HG02981 (cell line): Measurements from ENCODE around the gene SPATA31C2.
"Not testable (repeated sequence)": the region's sequence is repeated elsewhere in the genome, so short reads cannot be mapped to it uniquely, and the experiment has no call there.

Experiments used
- ATAC-seq: cut with Tn5 transposase; IDR thresholded peaks from one replicate; pipeline ENCODE4 v1.9.1; 2021; ENCODE audit warnings: mild to moderate bottlenecking, moderate library complexity; ENCODE audit not compliant: unreplicated experiment

The SPATA31C2 gene

DNA sequence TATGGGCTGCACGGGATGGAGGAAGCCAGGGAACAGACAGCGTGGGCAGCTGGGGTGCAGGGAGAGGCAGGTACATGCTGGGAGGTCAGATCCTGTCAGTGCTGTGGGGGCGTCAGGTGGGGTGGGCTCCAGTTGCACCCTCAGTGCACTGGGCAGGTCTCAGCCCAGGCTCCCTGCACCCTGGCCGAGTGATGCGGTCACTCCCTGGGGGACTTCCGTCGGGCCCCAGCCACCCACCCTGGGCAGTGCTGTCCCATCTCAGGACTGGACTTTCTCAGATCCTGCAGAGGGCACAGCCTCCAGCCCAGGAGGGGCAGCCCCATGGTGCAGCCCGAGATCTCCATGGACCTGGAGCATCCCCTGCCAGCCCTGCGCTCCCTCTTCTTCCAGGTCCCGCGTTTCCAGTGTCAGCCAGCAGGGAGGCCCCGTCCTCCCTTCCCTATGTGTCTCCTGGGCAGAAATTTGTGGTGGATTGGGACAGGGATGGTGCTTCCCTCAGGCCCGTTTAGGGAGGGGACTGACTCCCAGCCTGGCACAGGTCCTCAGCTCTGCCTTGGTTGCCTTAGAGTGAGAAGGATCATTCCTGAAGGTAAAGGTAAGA, 10.5 kb downstream of the SPATA31C2 start:
- not testable (repeated sequence) for ATAC-seq

DNA sequence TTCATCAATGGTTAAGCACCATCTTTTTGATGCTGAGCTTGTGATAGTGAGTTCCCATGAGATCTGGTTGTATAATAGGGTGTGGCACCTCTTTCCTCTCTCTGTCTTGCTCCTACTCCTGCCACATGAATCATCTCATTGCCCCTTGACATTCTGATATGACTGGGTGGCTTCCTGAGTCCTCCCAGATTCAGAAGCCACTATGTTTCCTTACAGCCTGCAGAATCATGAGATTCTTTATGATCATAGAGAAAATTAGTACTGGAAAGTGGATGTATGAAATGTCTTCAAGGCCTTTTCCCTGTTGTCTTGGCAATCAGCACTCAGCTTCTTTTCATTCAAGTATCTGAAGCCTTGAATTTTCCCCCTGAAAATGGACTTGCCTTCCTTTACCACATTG, 14.9 kb downstream of the SPATA31C2 start:
- not testable (repeated sequence) for ATAC-seq

DNA sequence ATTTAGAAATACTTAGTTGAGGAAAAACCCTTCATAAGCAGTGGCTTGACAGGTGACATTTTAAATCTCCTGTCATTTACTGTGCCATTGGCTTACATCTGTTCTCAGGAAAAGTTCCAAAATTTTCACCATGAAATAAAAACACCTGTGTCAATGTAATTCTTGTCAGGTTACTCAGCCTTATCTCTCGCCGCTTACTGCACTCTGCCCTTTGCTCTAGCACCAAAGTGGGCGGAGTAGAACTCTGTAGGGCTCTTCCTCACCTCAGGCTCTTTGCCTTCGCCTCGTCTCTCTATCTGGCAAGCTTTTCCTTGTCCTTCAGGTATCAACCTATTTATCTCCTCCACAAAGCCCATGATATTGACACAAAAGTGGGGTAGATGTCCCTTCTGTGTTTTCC, 20.2 kb downstream of the SPATA31C2 start:
- not testable (repeated sequence) for ATAC-seq

DNA sequence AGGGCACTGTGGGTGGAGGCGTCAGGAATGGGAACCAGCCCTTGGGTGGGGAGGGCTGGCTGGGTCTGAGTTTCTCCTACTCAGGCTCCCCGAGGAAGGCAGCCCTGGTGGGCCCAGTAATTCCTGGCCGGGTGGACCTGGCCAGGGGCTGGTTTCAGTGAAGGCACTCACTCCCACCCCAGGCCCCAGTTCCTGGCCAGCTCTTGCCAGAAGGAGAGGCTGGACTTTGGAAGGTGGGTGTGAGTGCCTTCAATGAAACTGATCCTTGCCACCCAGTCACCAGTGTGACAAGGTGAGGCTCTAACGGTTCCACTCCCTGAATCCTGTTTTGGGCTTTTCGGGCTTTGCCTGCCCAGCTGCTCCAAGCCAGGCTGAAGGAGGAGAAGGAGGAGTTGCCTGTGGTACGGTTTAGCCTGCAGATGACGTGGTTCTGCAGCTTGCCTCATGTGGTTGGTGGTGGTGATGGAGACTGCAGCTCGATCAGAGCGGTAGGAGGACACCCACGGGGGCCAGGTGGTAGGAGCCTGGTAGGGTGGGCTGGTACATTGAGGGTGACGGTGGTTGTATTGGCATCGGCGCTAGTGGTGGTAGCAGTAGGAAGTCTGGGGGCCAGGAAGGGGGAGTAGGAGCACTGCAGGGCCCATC, 23.2 kb downstream of the SPATA31C2 start:
- ATAC-seq, result not testable (repeated sequence)

DNA sequence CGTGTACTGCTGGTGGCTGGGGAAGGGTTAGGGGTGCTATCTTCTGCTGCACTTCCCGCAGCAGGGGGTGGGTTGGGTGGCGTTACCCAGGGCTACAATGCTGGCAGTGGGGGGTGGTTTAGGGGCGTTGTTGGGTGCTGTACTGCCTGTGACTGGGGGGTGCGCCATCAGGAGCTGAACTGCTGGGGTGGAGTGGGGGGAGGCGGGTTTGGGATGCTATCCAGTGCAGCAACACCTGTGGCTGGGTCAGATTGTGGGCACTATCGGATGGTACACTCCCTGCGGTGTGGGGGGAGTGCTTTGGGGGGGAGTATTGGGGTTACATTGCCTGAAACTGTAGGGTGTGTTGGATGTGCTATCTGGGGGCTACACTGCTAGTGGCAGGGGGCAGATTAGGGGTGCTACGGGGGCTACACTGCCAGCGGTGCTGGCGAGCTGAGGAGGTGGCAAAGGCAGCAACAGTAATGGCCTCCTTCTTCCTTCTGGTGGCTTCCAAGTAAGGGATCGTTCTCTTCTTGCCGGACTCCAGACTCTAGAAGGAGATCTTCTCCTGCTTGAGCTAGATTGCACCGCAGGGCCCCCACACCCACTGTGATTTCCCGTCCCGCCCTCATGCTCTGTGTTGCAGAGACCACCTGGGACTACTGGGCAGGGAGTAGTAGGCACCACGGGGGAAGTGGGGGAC, 23.9 kb downstream of the SPATA31C2 start:
- not testable (repeated sequence) for ATAC-seq

DNA sequence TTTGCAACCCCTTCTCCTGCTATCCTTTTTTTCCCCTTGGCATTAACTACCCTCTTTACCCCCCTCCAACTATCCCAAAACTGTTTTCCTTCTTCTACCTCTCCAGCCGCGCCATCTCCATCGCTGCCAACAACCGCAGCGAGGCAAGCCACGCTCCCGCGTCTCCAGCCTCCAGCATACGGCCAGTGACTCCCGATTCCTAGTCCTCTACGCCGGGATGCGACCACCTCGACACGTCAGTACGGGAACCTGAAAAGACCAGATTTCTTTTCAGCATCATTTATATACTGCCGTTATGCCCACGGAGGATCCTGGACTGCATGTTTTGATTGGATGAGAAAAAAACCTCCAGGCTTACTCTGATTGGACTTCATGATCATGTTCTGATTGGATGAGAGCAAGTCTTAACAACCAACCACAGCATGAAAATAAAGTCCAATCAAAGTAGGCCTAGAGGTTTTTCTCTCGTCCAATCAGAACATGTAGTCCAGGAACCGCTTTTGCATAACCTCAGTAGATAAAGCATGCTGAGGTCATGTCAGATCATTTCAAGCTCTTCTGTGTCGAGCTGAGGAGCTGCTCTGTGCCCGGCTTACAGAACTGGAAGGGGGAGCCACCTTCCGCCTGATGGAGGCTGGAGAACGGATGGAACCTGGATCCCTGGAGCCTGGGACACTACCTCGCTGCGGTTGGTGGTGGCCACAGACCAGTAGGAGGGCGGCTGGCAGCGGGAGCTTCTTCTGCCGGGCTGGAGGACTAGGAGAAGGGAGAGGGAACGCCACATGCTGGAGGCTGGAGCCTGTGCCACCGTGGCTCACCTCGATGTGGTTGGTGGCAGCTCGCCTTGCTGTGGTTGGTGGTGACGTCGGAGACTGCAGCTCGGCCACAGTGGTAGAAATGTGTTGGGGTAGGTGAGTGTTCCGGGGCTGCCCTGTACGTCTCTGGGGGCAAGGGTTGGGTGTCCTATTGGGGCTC, 24.8 kb downstream of the SPATA31C2 start:
- not testable (repeated sequence) for ATAC-seq

DNA sequence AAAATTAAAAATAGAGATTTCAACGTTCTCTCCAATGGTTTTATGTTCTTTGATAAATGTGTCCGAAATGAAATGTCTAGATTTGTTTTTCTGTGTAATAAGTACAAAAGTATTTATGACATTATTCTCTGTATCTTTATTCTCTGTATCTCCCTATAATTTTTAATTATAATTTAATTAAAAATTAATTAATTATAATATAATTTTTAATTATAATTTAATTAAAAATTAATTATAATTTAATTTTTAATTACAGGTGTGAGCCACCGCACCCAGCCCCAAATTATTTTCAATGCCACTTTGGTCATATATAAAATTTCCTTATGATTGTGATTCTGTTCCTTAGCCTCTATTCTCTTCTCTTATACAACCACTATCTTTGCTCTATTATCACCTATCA, 28.2 kb downstream of the SPATA31C2 start:
- ATAC-seq, result no peak

DNA sequence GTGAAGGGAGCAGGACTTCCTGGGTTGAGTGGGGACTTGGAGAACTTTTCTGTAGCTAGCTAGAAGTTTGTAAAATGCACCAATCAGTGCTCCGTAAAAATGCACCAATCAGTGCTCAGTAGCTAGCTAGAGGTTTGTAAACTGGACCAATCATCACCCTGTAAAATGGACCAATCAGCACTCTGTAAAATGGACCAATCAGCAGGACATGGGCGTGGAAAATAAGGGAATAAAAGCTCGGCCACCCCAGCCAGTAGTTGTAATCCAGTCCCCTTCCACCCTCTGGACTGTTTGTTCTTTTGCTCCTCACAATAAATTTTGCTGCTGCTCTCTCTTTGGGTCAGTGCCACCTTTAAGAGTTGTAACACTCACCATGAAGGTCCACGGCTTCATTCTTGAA, 29.5 kb downstream of the SPATA31C2 start:
- no peak for ATAC-seq

DNA sequence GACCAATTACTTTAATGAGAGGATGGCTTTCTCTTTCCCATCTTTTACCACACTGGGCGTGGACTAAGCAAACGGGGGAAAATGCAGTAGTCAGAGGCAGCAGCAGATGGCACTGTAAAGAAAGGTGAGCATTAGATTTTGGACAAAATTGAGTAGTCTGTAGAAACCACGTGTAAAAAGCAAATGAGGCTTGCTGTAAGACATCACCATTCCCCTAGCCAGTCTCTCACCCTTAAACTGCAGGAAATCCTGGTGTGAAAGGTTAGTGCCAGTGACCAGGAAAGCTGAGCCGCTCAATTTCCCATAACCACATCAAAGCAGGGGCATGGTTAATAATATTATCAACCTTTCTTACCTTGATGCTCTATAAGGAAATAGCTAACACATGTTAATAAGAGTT, 31.8 kb downstream of the SPATA31C2 start:
- ATAC-seq, result no peak

DNA sequence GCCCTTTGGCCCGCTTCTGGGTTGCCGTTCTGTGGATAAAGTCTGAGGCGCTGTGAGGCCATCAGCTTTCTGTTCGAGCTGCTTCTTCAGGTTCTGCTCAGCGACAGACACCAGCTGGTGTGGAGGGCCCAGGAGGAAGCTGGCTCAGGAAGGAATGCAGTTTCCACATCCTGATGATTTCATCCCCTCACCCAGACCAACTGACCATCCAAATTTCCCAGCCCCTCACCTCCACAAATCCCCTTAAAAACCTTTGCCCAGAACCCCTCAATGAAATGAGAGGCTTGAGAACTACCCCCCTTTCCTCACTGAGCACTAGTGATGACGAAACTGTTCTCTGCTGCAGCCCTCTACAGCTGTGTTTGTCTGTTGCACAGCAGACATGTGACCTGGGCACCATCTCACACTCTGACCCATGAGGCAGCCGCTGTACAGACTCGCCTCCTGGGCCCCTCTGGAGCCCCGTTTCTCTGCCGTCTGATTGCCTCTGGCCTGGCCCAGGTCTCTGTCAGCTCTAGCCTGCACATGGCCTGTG, 45.4 kb downstream of the SPATA31C2 start:
- no peak for ATAC-seq

DNA sequence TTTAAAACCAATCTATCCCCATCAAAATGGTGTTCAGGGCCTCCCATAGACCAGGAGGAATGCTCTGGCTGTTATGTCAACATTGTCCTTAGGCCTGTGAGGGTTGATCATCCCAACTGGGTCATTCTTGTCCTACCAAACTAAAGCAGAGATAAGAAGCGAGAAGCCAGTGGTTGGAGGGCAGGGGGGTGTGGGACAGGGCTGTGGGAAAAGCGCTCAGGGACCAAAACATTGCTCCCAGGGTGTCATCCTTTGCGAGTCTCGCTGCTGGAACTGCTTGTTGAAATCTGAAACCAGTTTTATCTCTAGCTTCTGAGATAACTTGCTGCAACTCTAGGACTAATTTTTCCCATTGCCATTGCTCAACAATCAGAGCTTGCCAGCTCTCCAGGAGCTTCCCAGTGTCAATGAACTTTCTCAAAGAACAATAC, 48.1 kb downstream of the SPATA31C2 start:
- no peak for ATAC-seq

DNA sequence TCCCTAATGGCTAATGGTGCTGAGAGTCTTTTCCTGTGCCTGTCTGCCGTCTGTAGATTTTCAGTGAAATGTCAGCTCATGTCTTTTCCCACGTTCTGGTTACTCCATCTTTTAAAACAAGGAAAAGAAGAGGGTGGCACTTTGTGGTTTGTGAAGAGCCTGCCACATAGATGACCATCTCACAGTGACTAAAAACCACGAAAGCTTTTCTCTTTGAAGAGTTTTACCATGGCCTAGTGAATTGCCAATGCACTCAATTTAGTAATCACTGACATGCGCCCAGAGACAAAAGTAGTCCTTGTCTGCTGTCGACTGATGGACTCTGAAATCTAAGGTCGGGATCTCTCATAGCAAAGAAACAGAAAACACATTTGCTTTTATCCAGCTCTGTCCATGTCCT, 50.4 kb downstream of the SPATA31C2 start:
- no peak for ATAC-seq

DNA sequence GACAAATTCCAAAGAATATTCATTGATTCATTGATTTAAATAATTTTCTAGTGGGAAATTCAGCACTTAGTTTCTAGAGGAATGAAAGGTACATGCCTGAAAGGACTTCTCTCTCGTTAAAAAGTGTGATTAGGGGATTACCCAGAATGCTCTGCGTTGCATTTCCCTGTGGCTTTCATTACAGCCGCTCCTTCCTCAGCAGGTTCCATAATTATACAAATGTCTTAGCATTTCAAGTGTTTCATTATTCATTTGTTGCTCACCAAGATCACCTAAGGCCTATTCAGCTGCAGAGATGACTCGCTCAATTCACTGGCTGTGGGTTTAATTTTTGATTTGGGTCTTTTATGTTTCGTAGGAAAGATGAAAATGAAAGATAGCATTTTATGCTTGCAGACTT, 52.8 kb downstream of the SPATA31C2 start:
- ATAC-seq, result no peak

DNA sequence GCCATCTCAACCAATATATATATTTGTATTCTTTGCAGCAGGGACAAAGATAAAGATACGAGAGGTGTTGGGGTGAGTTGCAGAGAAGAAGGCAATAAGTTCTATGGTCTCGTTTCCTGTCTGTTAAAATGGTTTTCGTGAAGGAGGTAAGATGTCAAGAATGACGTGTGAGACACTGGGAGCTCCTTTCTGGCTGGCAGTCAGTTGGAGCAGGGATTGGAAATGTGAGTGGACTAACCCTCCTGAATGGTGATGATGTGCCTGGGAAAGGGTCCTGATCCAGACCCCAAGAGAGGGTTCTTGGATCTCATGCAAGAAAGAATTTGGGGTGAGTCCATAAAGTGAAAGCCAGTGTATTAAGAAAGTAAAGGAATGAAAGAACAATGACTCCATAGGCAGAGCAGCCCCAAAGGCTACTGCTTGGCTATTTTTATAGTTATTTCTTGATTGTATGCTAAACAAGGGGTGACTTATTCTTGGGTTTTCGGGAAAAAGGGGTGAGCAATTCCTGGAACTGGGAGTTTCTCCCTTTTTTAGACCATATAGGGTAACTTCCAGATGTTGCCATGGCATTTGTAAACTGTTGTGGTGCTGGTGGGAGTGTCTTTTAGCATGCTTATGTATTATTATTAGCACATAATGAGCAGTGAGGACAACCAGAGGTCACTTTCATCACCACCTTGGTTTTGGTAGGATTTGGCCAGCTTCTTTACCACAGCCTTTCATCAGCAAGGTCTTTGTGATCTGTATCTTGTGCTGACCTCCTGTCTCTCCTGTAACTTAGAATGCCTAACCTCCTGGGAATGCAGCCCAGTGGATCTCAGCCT, 53.7 kb downstream of the SPATA31C2 start:
- ATAC-seq, result no peak
